HCT116 (cell line): ENCODE results near the gene ZNF521. TPM values are rescaled to one million over a fixed set of nuclear protein-coding genes. Genes with fewer than 3 reads are reported as not detected.

Source experiments
- ATAC-seq: fragments of 200-7000 bp; cut with Tn5 transposase; 2 replicates; pipeline ENCODE4 v1.9.1; 2020; ENCODE audit warnings: mild to moderate bottlenecking, moderate library complexity
- BruUV-seq: library from RNA; stranded (reverse); fragments of 400-500 nt; replicated peaks from 2 replicates; lab custom pipeline; 2021; lab: Mats Ljungman, UMichigan
- CTCF ChIA-PET: fragments of 300-600 bp; sonication (Branson Sonifier 250); formaldehyde crosslinking; loops from one replicate; lab custom pipeline; 2021; ENCODE audit warnings: antibody characterized with exemption; lab: Charles Lee
- POLR2A ChIA-PET: fragments of 300-600, 350-600 bp; sonication (Branson Sonifier 250); formaldehyde crosslinking; loops from one replicate; lab custom pipeline; 2021; ENCODE audit warnings: antibody characterized with exemption; lab: Charles Lee
- RAD21 ChIA-PET, 2 experiments: fragments of 300-600 bp; sonication (Branson Sonifier 250); formaldehyde crosslinking; loops; one replicate each; lab custom pipeline; 2023; ENCODE audit warnings: low total read pairs in 2 of 2; ENCODE audit not compliant: uncharacterized antibody in 2 of 2, unreplicated experiment in 2 of 2, low non-redundant PET in 1 of 2; lab: Charles Lee
- DNase-seq: peaks from one replicate; pipeline ENCODE4 v3.0.0-alpha.2; 2010; ENCODE audit warnings: low read depth, low spot score
- H2AFZ ChIP-seq: fragments of 200-600 bp; shearing (Covaris generic), sonication (generic); 2 replicates; pipeline ENCODE4 v1.6.1; 2017; ENCODE audit warnings: low read depth, mixed run types, mixed read lengths, antibody characterized with exemption, low read length; ENCODE audit not compliant: poor library complexity, severe bottlenecking
- H3K27ac ChIP-seq: 2 replicates; pipeline ENCODE4 v1.5.1; 2012; ENCODE audit warnings: low read depth, low read length
- H3K27me3 ChIP-seq: fragments of 200-600 bp; sonication (generic); 2 replicates; pipeline ENCODE4 v1.6.1; 2016; ENCODE audit warnings: mixed run types, low read length, mixed read lengths; ENCODE audit not compliant: insufficient read depth
- H3K36me3 ChIP-seq, 2 experiments: fragments of 200-500 bp in 1 of 2; fragments of 200-600 bp in 1 of 2; sonication (Bioruptor generic) in 1 of 2; sonication (generic) in 1 of 2; 2 replicates each; pipeline versions ENCODE4 v1.5.1 to v1.6.1; 2014 to 2016; ENCODE audit warnings: low read length in 2 of 2, inconsistent platforms in 1 of 2, mixed read lengths in 1 of 2, mixed run types in 1 of 2; ENCODE audit not compliant: insufficient read depth in 2 of 2, control insufficient read depth in 1 of 2
- H3K4me1 ChIP-seq, 2 experiments: fragments of 200-600 bp in 1 of 2; sonication (generic) in 1 of 2; 2 replicates each; pipeline versions ENCODE4 v1.5.1 to v1.6.1; 2012 to 2017; ENCODE audit warnings: low read length in 2 of 2, inconsistent platforms in 1 of 2, mild to moderate bottlenecking in 1 of 2, mixed read lengths in 1 of 2, mixed run types in 1 of 2, moderate library complexity in 1 of 2; ENCODE audit not compliant: insufficient read depth in 2 of 2, control insufficient read depth in 1 of 2
- H3K4me2 ChIP-seq: fragments of 200-600 bp; sonication (generic); 2 replicates; pipeline ENCODE4 v1.6.1; 2017; ENCODE audit warnings: mixed run types, low read length, mixed read lengths
- H3K4me3 ChIP-seq, 2 experiments: fragments of 200-600 bp in 1 of 2; sonication (generic) in 1 of 2; replicated peaks in 1 of 2; 2 replicates each; pipeline ENCODE4 v1.5.1; 2011 to 2016; ENCODE audit warnings: low read length in 2 of 2, control low read depth in 1 of 2, low read depth in 1 of 2, mild to moderate bottlenecking in 1 of 2, mixed read lengths in 1 of 2, mixed run types in 1 of 2
- H3K79me2 ChIP-seq: fragments of 200-600 bp; sonication (generic); 2 replicates; pipeline ENCODE4 v1.6.1; 2017; ENCODE audit warnings: mild to moderate bottlenecking, mixed run types, low read length, moderate library complexity, mixed read lengths; ENCODE audit not compliant: insufficient read depth
- H3K9ac ChIP-seq: fragments of 200-600 bp; sonication (generic); 2 replicates; pipeline ENCODE4 v1.6.1; 2016; ENCODE audit warnings: low read length, mixed read lengths
- H3K9me2 ChIP-seq: fragments of 200-600 bp; sonication (generic), shearing (Covaris generic); 2 replicates; pipeline ENCODE4 v1.6.1; 2017; ENCODE audit warnings: mixed run types, mild to moderate bottlenecking, moderate library complexity; ENCODE audit not compliant: insufficient read depth
- H3K9me3 ChIP-seq, 2 experiments: fragments of 200-500 bp in 1 of 2; fragments of 200-600 bp in 1 of 2; sonication (Bioruptor generic) in 1 of 2; sonication (generic) in 1 of 2; 2 replicates each; pipeline ENCODE4 v1.6.1; 2014 to 2017; ENCODE audit warnings: low read length in 2 of 2, mixed read lengths in 2 of 2, inconsistent platforms in 1 of 2, low read depth in 1 of 2, mild to moderate bottlenecking in 1 of 2, mixed run types in 1 of 2, moderate library complexity in 1 of 2; ENCODE audit not compliant: control insufficient read depth in 1 of 2, insufficient read depth in 1 of 2
- H4K20me1 ChIP-seq: fragments of 200-600 bp; sonication (generic), shearing (Covaris generic); 2 replicates; pipeline ENCODE4 v1.6.1; 2017; ENCODE audit warnings: mixed run types, mild to moderate bottlenecking, moderate library complexity; ENCODE audit not compliant: insufficient read depth
- CBX3 ChIP-seq: IDR thresholded peaks from 2 replicates; pipeline ENCODE4 v1.6.1; 2012; ENCODE audit warnings: low read depth
- CEBPB ChIP-seq: IDR thresholded peaks from 2 replicates; pipeline ENCODE4 v1.6.1; 2012; ENCODE audit warnings: low read depth
- EGR1 ChIP-seq: IDR thresholded peaks from 2 replicates; pipeline ENCODE4 v1.6.1; 2012; ENCODE audit warnings: low read depth
- EZH2phosphoT487 ChIP-seq: fragments of 200-600 bp; IDR thresholded peaks from 2 replicates; pipeline ENCODE4 v1.6.1; 2018; ENCODE audit warnings: antibody characterized with exemption, borderline replicate concordance
- FOSL1 ChIP-seq: IDR thresholded peaks from 2 replicates; pipeline ENCODE4 v1.6.1; 2012; ENCODE audit warnings: low read depth
- JUND ChIP-seq: IDR thresholded peaks from 2 replicates; pipeline ENCODE4 v1.6.1; 2012
- POLR2A ChIP-seq: IDR thresholded peaks from 2 replicates; pipeline ENCODE4 v1.7.0; 2011; ENCODE audit warnings: borderline replicate concordance; ENCODE audit not compliant: insufficient read depth, insufficient read length; ENCODE audit errors: extremely low read depth
- RAD21 ChIP-seq: IDR thresholded peaks from 2 replicates; pipeline ENCODE4 v1.6.1; 2012; ENCODE audit warnings: low read depth, mild to moderate bottlenecking
- SP1 ChIP-seq: IDR thresholded peaks from 2 replicates; pipeline ENCODE4 v1.6.1; 2012; ENCODE audit warnings: low read depth
- TCF7L2 ChIP-seq: IDR thresholded peaks from 2 replicates; pipeline ENCODE4 v1.7.0; 2011; ENCODE audit warnings: borderline replicate concordance, inconsistent platforms; ENCODE audit not compliant: insufficient read depth, insufficient read length; ENCODE audit errors: extremely low read depth
- YY1 ChIP-seq: IDR thresholded peaks from 2 replicates; pipeline ENCODE4 v1.6.1; 2011; ENCODE audit warnings: low read length, low read depth, moderate library complexity, mild to moderate bottlenecking; ENCODE audit not compliant: insufficient replicate concordance; ENCODE audit errors: extremely low read depth
- intact Hi-C: fragments of 100-400 bp; cut with micrococcal nuclease; formaldehyde crosslinking; loops from 2 replicates; pipeline ENCODE4 v1.10.0; 2022
- total RNA-seq: library from RNA; stranded (reverse); gene quantifications from one replicate; pipeline ENCODE4 v1.2.1, GENCODE V29; 2021; ENCODE audit not compliant: unreplicated experiment
- TF ChIP-seq, protein P1 (sequence below), 3 experiments: fragments of 200-600 bp in 1 of 3; sonication (generic) in 1 of 3; IDR thresholded peaks in 2 of 3; conservative IDR thresholded peaks in 1 of 3; 2 replicates each; pipeline ENCODE4 v1.5.1; 2012 to 2017; ENCODE audit warnings: low read depth in 2 of 3, low read length in 2 of 3, antibody characterized with exemption in 1 of 3, borderline replicate concordance in 1 of 3, control low read depth in 1 of 3, mild to moderate bottlenecking in 1 of 3, mixed read lengths in 1 of 3, mixed run types in 1 of 3, moderate library complexity in 1 of 3; ENCODE audit not compliant: insufficient read depth in 1 of 3
- TF ChIP-seq, protein P2 (sequence below): IDR thresholded peaks from 2 replicates; pipeline ENCODE4 v1.6.1; 2012

The ZNF521 gene
- total RNA-seq, 1 experiment from 2014 or later: 0.10 TPM

DNA sequence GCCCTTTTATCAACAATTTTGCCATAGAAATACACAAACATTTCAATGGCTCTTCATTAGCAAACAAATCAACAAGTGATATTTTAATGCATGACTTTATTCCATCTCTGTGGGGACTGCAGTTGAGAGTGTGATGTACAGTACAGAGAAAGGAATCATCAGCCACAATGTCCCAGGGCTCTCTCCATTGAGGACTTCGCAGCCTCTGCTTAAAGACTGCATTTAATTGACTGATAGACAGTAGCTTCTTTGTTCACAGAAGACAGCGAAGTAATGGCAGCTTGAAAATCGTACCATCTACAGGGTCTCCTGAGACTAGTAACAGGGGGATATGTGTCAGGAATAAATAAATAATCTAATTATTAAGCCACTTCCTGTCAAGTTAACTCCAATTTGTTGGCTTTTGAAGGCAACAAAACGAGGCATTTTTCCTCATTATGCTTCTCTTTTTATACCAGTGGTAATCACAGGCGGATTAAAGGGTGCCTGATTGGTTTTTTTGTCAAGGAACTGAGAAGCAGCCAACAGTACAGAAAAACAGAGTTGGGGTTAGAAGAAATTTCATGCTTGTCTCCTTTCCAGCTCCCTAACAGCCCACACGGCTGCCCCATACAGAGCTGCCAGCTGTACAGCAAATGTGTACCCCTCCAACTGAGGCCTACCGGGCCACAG is 164.3 kb downstream of the ZNF521 start:
- Histone ChIP-seq H4K20me1 (no peaks in the 10 kb centered on the region), H3K9me2 (no peaks in the 10 kb centered on the region), H3K4me1 (no peaks in the 10 kb centered on the region)
- no TSS peak for BruUV-seq
- intact Hi-C loops: no loop called here
- TF ChIP-seq, protein P1, sequence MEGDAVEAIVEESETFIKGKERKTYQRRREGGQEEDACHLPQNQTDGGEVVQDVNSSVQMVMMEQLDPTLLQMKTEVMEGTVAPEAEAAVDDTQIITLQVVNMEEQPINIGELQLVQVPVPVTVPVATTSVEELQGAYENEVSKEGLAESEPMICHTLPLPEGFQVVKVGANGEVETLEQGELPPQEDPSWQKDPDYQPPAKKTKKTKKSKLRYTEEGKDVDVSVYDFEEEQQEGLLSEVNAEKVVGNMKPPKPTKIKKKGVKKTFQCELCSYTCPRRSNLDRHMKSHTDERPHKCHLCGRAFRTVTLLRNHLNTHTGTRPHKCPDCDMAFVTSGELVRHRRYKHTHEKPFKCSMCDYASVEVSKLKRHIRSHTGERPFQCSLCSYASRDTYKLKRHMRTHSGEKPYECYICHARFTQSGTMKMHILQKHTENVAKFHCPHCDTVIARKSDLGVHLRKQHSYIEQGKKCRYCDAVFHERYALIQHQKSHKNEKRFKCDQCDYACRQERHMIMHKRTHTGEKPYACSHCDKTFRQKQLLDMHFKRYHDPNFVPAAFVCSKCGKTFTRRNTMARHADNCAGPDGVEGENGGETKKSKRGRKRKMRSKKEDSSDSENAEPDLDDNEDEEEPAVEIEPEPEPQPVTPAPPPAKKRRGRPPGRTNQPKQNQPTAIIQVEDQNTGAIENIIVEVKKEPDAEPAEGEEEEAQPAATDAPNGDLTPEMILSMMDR (IDR thresholded peaks at IDR 0.05 in 2 of 3, conservative IDR thresholded peaks at IDR 0.05 in 1 of 3; ENCODE audit: borderline replicate concordance in 1 of 3, insufficient read depth in 1 of 3, low read depth in 2 of 3, low read length in 2 of 3): no peak
- TF ChIP-seq CBX3 (no peak), POLR2A (no peak), JUND (no peak), RAD21 (no peak), SP1 (no peak), FOSL1 (no peak), CEBPB (no peak), EGR1 (no peak), EZH2phosphoT487 (no peak), TCF7L2 (no peak), YY1 (no peak)
- TF ChIP-seq, protein P2, sequence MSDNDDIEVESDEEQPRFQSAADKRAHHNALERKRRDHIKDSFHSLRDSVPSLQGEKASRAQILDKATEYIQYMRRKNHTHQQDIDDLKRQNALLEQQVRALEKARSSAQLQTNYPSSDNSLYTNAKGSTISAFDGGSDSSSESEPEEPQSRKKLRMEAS: no peak
- TF ChIP-seq, all 23 proteins: peak for 0
- Histone ChIP-seq H3K4me3 (no peak overlapping the region), H2AFZ (no peak overlapping the region), H3K4me2 (no peak overlapping the region), H3K27me3 (no peaks in the 10 kb centered on the region; the same call in 1 of the 2 replicates), H3K79me2 (no peaks in the 10 kb centered on the region), H3K36me3 (no peaks in the 10 kb centered on the region), H3K9me3 (no peaks in the 10 kb centered on the region), H3K9ac (no peak overlapping the region), H3K27ac (no peak overlapping the region)
- CTCF ChIA-PET: no interaction called here
- DNase-seq (no peak), ATAC-seq (no peak)
- POLR2A ChIA-PET: no interaction called here
- RAD21 ChIA-PET: no interaction called here
